A549 (cell line): ENCODE results near the gene TES. TPM values are rescaled to one million over a fixed set of nuclear protein-coding genes. Genes with fewer than 3 reads are reported as not detected.
A peak's percentile ranks its signal among the peaks of the same experiment; 100 is the strongest.

Experiments
- ATAC-seq, 2 experiments: fragments of 200-7000 bp in 1 of 2; fragments of >200 bp in 1 of 2; cut with Nextera tagmentation in 1 of 2; cut with Tn5 transposase in 1 of 2; 3 replicates each; pipeline versions ENCODE4 v1.8.0 to v1.9.1; 2018 to 2020; ENCODE audit warnings: mild to moderate bottlenecking in 1 of 2, moderate library complexity in 1 of 2
- CTCF ChIA-PET: fragments of 300-600 bp; sonication (Branson Sonifier 250); formaldehyde crosslinking; extraction: SDS; loops from one replicate; lab custom pipeline; 2021; ENCODE audit warnings: antibody characterized with exemption, inconsistent platforms; lab: Yijun Ruan, JAX
- POLR2A ChIA-PET: fragments of 350-600 bp; formaldehyde crosslinking; extraction: SDS; loops from one replicate; lab custom pipeline; 2021; ENCODE audit warnings: antibody characterized with exemption, inconsistent platforms; lab: Yijun Ruan, JAX
- DNase-seq, 2 experiments: peaks; one replicate each; pipeline versions ENCODE4 v3.0.0 to v3.0.0-alpha.2; 2011 to 2016; ENCODE audit warnings: low read depth in 1 of 2, low spot score in 1 of 2
- FAIRE-seq: peaks from 2 replicates; lab custom pipeline; 2011; peaks lifted over from hg19 to GRCh38; lab: Jason Lieb, UNC
- H3K27ac ChIP-seq, 2 experiments: fragments of >200 bp; sonication (Bioruptor Twin); formaldehyde crosslinking; 3 replicates each; pipeline ENCODE4 v1.5.1; 2016 to 2017
- H3K4me1 ChIP-seq: fragments of >200 bp; sonication (Bioruptor Twin); formaldehyde crosslinking; 3 replicates; pipeline ENCODE4 v1.6.1; 2016
- H3K4me2 ChIP-seq: fragments of >200 bp; sonication (Bioruptor Twin); formaldehyde crosslinking; 3 replicates; pipeline ENCODE4 v1.6.1; 2016
- H3K4me3 ChIP-seq: fragments of >200 bp; sonication (Bioruptor Twin); formaldehyde crosslinking; 3 replicates; pipeline ENCODE4 v1.5.1; 2016
- H3K9me3 ChIP-seq: fragments of >200 bp; sonication (Bioruptor Twin); formaldehyde crosslinking; 3 replicates; pipeline ENCODE4 v1.6.1; 2016
- CBX2 ChIP-seq: fragments of 200-600 bp; sonication (generic); IDR thresholded peaks from 2 replicates; pipeline ENCODE4 v1.6.1; 2016; ENCODE audit warnings: low read depth, mild to moderate bottlenecking, borderline replicate concordance
- CEBPB ChIP-seq, 2 experiments: fragments of >200 bp in 1 of 2; sonication (Bioruptor Twin) in 1 of 2; formaldehyde crosslinking in 1 of 2; IDR thresholded peaks; 2 replicates each; pipeline ENCODE4 v1.6.1; 2012 to 2016
- EP300 ChIP-seq, 2 experiments: fragments of >200 bp; sonication (Bioruptor Twin); formaldehyde crosslinking; IDR thresholded peaks; 2 replicates in 1 of 2; 3 replicates in 1 of 2; pipeline ENCODE4 v1.6.1; 2016 to 2017
- FOSL2 ChIP-seq, 2 experiments: fragments of 450-650 bp in 1 of 2; fragments of >200 bp in 1 of 2; sonication (Bioruptor Twin) in 1 of 2; formaldehyde crosslinking; IDR thresholded peaks; 2 replicates each; pipeline versions ENCODE4 v1.5.0 to v1.6.1; 2016 to 2020; ENCODE audit warnings: mild to moderate bottlenecking in 1 of 2, moderate library complexity in 1 of 2
- JUNB ChIP-seq: fragments of >200 bp; sonication (Bioruptor Twin); formaldehyde crosslinking; IDR thresholded peaks from 2 replicates; pipeline ENCODE4 v1.6.1; 2016
- KDM1A ChIP-seq: fragments of 200-600 bp; sonication (generic); IDR thresholded peaks from 2 replicates; pipeline ENCODE4 v1.6.1; 2016; ENCODE audit warnings: low read depth, mild to moderate bottlenecking
- MAFK ChIP-seq: fragments of 450-650 bp; IDR thresholded peaks from 2 replicates; pipeline ENCODE4 v1.6.1; 2014; ENCODE audit not compliant: partially characterized antibody
- NFE2L2 ChIP-seq: fragments of 150-350 bp; conservative IDR thresholded peaks from 2 replicates; pipeline ENCODE4 v1.6.1; 2014; ENCODE audit warnings: low read length
- POLR2AphosphoS2 ChIP-seq: conservative IDR thresholded peaks from 2 replicates; pipeline ENCODE4 v1.6.1; 2012; ENCODE audit warnings: low read length, improper control_type of control experiment, inconsistent platforms
- RARB ChIP-seq: fragments of 250-450 bp; sonication (Bioruptor Pico); IDR thresholded peaks from 2 replicates; pipeline ENCODE4 v1.8.0; 2021; ENCODE audit warnings: mild to moderate bottlenecking, moderate library complexity
- TP53 ChIP-seq: fragments of 250-450 bp; sonication (Bioruptor Pico); IDR thresholded peaks from 2 replicates; pipeline ENCODE4 v1.5.0; 2021; ENCODE audit warnings: mild to moderate bottlenecking, moderate library complexity
- ZC3H11A ChIP-seq: fragments of 450-650 bp; IDR thresholded peaks from 2 replicates; pipeline ENCODE4 v1.6.1; 2014; ENCODE audit warnings: antibody characterized with exemption, mild to moderate bottlenecking
- ZFP36 ChIP-seq: fragments of 450-650 bp; IDR thresholded peaks from 2 replicates; pipeline ENCODE4 v1.6.1; 2014; ENCODE audit warnings: borderline replicate concordance; ENCODE audit not compliant: partially characterized antibody
- ZNF302 ChIP-seq: fragments of 250-450 bp; sonication (Bioruptor Pico); IDR thresholded peaks from 2 replicates; pipeline ENCODE4 v1.9.0; 2021; ENCODE audit warnings: inconsistent platforms, mild to moderate bottlenecking, moderate library complexity
- whole genome bisulfite sequencing: methylation state at CpG from one replicate; pipeline ENCODE4 v1.1.6; 2017; ENCODE audit errors: missing lambda C conversion rate; 5-methylcytosine and 5-hydroxymethylcytosine counted together
- polyA plus RNA-seq, 4 experiments: library from polyadenylated mRNA; depleted of rRNA in 3 of 4; stranded (reverse); fragments of >200 nt; fragmentation: RNase III in 1 of 4; extraction: RNeasy Plus Mini Kit Qiagen cat#74134 plus additional on column Dnase treatment in 1 of 4; gene quantifications; 2 replicates in 3 of 4; 3 replicates in 1 of 4; pipeline ENCODE4 v1.2.3, GENCODE V29; 2011 to 2017
- TF ChIP-seq, protein P1 (sequence below): fragments of 200-600 bp; sonication (generic); IDR thresholded peaks from 2 replicates; pipeline ENCODE4 v1.6.1; 2016; ENCODE audit warnings: antibody characterized with exemption, mild to moderate bottlenecking, moderate library complexity
- TF ChIP-seq, protein P2 (sequence below): fragments of 250-450 bp; sonication (Bioruptor Pico); IDR thresholded peaks from 2 replicates; pipeline ENCODE4 v1.5.0; 2020; ENCODE audit warnings: low read depth, mild to moderate bottlenecking, moderate library complexity
- TF ChIP-seq, protein P3 (sequence below): fragments of 150-350 bp; IDR thresholded peaks from 2 replicates; pipeline ENCODE4 v1.6.1; 2014; ENCODE audit warnings: low read depth, mild to moderate bottlenecking, low read length
- TF ChIP-seq, protein P4 (sequence below): IDR thresholded peaks from 2 replicates; pipeline ENCODE4 v1.6.1; 2012; ENCODE audit warnings: low read depth, borderline replicate concordance

Gene TES
- polyA plus RNA-seq, 2 of the 4 experiments (the other 2 are of a cell fraction): 45.9 to 134 TPM

DNA sequence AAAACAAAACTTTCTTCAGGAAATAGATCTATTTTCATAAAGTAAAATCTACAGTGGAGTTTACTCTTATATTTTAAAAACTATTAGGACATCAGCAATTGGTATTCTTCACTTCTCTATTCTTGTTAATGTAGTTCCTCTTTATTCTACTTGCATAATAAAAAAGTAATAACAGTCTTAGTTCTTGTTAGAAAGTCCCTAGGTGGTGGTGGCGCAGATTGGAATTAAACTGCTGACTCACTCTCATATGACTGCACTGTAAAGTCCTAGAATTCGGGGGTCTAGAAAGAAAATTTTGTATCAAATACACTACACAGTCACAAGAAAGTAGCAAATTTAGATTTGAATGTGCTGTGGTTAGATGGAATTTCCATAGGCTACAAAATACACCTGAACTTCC, 44.6 kb upstream of the TES start:
- no peak for ATAC-seq
- Histone ChIP-seq H3K4me1 (peaks cover 37% of the 10 kb centered on the region), H3K9me3 (no peaks in the 10 kb centered on the region), H3K4me3 (no peak overlapping the region), H3K4me2 (no peak overlapping the region), H3K27ac (peak overlapping the region; percentile 1 to 44; a peak in 4 of 6 replicates)
- CTCF ChIA-PET: interaction anchor here (1.6 to 1.9 kb wide), 3 partner anchors 15 to 361 kb away, joined by 3 to 9 read pairs (median 4); no protein-coding TSS in a partner anchor
- TF ChIP-seq, protein P1, sequence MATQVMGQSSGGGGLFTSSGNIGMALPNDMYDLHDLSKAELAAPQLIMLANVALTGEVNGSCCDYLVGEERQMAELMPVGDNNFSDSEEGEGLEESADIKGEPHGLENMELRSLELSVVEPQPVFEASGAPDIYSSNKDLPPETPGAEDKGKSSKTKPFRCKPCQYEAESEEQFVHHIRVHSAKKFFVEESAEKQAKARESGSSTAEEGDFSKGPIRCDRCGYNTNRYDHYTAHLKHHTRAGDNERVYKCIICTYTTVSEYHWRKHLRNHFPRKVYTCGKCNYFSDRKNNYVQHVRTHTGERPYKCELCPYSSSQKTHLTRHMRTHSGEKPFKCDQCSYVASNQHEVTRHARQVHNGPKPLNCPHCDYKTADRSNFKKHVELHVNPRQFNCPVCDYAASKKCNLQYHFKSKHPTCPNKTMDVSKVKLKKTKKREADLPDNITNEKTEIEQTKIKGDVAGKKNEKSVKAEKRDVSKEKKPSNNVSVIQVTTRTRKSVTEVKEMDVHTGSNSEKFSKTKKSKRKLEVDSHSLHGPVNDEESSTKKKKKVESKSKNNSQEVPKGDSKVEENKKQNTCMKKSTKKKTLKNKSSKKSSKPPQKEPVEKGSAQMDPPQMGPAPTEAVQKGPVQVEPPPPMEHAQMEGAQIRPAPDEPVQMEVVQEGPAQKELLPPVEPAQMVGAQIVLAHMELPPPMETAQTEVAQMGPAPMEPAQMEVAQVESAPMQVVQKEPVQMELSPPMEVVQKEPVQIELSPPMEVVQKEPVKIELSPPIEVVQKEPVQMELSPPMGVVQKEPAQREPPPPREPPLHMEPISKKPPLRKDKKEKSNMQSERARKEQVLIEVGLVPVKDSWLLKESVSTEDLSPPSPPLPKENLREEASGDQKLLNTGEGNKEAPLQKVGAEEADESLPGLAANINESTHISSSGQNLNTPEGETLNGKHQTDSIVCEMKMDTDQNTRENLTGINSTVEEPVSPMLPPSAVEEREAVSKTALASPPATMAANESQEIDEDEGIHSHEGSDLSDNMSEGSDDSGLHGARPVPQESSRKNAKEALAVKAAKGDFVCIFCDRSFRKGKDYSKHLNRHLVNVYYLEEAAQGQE: no peak
- TF ChIP-seq, protein P2, sequence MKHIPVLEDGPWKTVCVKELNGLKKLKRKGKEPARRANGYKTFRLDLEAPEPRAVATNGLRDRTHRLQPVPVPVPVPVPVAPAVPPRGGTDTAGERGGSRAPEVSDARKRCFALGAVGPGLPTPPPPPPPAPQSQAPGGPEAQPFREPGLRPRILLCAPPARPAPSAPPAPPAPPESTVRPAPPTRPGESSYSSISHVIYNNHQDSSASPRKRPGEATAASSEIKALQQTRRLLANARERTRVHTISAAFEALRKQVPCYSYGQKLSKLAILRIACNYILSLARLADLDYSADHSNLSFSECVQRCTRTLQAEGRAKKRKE (CRISPR knock-in tag): no peak
- TF ChIP-seq NFE2L2: peak; percentile 58
- TF ChIP-seq MAFK: peak; percentile 62
- no peak for TF ChIP-seq CEBPB (IDR thresholded peaks at IDR 0.05)
- no peak for TF ChIP-seq ZNF302 (CRISPR knock-in tag)
- TF ChIP-seq KDM1A: no peak
- no peak for TF ChIP-seq FOSL2 (IDR thresholded peaks at IDR 0.05)
- TF ChIP-seq FOSL2 (CRISPR knock-in tag; IDR thresholded peaks at IDR 0.05): no peak
- TF ChIP-seq, protein P3, sequence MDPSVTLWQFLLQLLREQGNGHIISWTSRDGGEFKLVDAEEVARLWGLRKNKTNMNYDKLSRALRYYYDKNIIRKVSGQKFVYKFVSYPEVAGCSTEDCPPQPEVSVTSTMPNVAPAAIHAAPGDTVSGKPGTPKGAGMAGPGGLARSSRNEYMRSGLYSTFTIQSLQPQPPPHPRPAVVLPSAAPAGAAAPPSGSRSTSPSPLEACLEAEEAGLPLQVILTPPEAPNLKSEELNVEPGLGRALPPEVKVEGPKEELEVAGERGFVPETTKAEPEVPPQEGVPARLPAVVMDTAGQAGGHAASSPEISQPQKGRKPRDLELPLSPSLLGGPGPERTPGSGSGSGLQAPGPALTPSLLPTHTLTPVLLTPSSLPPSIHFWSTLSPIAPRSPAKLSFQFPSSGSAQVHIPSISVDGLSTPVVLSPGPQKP: no peak
- no peak for TF ChIP-seq POLR2AphosphoS2
- no peak for FAIRE-seq
- DNase-seq: no peak
- 68% methylated on average over 2 of the region's 2 CpGs for WGBS
- POLR2A ChIA-PET: no interaction called here

DNA sequence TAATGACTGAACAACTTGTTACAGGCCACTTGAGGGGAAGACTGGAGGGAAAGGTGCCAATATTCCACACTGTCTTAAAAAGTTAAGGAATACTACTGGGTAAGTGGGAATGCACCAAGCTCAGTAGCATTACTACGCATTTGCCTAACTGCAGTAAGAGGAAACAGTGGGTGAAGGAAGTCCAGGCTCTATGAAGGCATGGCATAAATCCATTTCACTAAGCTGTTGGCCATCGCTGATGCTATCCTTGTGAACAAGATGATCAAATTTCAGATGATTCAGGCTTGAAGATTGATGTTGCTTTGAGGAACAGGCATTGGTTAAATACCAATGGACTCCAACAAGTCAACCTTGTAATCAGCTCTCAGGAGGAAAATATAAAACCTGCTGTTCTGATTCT, 44.2 kb upstream of the TES start:
- ChIA-PET CTCF (interaction anchor here (0.6 to 1.9 kb wide), 5 partner anchors 11 to 360 kb away, joined by 3 to 9 read pairs (median 4); no protein-coding TSS in a partner anchor), POLR2A (no interaction called here)
- Histone ChIP-seq H3K4me2 (no peak overlapping the region), H3K9me3 (no peaks in the 10 kb centered on the region), H3K27ac (peak overlapping the region; percentile 1 to 44; a peak in 4 of 6 replicates), H3K4me3 (no peak overlapping the region), H3K4me1 (peaks cover 35% of the 10 kb centered on the region)
- no peak for DNase-seq
- ATAC-seq: no peak
- 90% methylated on average over 2 of the region's 2 CpGs for WGBS
- no peak for TF ChIP-seq ZFP36
- no peak for TF ChIP-seq TP53 (CRISPR knock-in tag)
- no peak for TF ChIP-seq RARB
- TF ChIP-seq, protein P4, sequence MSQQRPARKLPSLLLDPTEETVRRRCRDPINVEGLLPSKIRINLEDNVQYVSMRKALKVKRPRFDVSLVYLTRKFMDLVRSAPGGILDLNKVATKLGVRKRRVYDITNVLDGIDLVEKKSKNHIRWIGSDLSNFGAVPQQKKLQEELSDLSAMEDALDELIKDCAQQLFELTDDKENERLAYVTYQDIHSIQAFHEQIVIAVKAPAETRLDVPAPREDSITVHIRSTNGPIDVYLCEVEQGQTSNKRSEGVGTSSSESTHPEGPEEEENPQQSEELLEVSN: no peak
- TF ChIP-seq ZC3H11A: no peak
- no peak for TF ChIP-seq CBX2
- TF ChIP-seq EP300 (IDR thresholded peaks at IDR 0.05): no peak
- TF ChIP-seq JUNB: no peak
- no peak for FAIRE-seq
